Stimulated activated CD8-positive, alpha-beta memory T cell treated with anti-CD3 and anti-CD28 coated beads, Interleukin-7, amount 100 ng/mL, for 24 hours (primary cell): Measurements from ENCODE around the gene MATCAP1.

Experiments used
- DNase-seq: peaks from one replicate; pipeline ENCODE4 v3.0.0-alpha.2; 2020; ENCODE audit warnings: low read depth

The MATCAP1 gene

DNA sequence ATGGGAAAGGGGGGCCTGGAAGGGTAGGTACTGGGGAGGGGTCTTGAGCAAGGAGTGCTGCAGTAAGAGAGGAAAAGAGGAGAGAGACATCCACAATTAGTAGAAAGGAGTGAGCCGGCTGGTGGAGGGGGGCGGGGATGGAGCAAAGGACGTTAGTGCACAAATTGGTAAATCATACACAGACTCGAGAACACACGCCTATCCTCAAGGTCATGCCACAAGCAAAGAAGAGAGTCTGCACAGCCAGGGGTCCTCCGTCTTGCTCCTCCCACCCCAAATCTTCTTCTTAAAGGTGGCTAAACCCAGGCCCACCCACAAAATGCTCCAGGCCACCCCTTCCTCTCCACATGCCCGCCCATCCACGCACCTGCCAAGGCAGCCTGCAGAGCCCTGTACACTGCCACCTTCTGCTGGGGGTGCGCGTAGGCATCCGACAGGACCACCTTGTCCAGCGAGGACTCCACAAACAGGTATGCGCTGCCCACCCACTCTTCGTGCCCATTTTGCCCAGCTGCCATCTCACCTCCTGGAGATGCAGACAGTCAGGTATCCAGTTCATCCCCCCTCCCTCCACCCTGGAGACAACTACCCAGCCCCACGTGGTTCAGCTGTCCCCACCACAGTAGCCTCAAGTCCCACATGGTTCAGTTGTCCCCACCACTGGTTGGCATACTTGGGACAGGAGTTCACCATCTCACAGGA is 27.5 kb downstream of the MATCAP1 start:
- DNase-seq = no peak

DNA sequence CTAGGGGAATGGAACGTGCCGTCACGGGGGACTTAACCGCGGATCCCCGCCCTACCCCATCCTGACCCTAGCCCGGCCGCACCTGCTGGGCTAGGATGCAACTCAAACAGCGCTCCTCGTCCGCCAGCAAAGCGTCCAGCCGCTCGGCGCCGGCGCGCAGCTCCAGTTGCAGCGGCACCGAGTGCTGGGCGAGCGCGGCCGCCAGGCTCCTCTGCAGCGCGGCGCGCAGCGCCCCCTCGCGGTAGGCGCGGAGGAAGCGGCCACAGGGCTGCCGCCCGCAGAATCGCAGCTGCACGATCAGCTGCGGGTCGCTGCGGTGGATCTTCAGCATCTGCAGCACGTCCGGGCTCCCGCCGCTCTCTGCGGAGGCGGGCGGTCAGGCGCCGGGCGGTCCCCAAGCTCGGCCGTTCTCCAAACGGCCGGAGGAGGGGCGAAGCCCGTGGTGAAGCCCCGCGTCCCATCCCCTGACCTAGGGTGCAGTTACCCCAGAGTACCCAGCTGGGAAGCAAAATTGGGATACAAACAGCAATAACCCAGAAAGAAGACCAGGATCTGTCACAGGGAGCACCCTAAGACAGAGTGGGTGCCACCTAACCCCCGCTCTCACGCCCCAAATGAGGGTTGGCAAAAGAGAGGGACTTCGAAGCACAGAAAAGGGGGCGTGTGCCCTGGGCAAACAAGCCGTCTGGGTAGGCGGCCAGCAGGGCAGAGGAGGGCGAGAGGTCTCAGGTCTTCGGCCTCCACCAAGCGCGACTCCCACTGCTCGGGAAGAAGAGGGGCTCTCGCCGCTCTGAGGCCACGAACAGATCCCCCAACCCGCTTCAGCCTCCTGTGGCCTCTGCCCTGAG is 28.2 kb downstream of the MATCAP1 start:
- DNase-seq = peak; percentile 55

DNA sequence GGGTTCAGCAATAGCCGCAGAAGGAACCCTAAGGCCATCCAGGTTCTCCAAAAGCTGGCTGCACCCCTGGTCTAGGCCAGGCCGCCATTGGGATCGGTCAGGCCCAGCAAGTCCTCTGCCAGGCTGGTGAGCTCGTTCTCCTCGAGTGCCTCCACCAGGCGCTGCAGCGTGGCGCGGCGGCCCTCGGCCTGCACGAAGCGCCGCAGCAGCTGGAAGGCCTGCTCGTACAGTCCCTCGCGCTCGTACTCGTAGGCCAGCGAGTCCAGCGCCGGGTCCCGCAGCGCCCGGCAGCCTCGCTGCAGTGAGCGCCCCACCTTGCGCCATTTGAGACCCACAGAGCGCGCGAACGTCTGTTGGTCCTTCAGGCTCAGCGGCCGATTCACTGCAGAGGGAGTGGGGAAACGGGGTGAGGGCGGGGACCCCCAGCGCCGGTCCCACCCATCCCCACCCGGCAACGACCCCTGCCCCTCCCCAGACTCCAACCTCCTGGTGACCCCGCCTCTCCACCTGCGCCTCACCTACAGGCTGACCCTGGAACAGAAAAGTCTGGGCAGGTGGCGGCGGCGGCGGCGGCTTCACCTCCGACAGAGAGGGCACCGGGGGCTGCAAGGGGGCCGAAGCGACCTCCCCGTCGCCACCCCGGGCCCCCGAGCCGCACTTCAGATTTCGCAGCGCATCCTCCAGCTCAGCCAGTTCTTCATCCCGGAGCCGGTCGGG is 29.0 kb downstream of the MATCAP1 start:
- no peak for DNase-seq

DNA sequence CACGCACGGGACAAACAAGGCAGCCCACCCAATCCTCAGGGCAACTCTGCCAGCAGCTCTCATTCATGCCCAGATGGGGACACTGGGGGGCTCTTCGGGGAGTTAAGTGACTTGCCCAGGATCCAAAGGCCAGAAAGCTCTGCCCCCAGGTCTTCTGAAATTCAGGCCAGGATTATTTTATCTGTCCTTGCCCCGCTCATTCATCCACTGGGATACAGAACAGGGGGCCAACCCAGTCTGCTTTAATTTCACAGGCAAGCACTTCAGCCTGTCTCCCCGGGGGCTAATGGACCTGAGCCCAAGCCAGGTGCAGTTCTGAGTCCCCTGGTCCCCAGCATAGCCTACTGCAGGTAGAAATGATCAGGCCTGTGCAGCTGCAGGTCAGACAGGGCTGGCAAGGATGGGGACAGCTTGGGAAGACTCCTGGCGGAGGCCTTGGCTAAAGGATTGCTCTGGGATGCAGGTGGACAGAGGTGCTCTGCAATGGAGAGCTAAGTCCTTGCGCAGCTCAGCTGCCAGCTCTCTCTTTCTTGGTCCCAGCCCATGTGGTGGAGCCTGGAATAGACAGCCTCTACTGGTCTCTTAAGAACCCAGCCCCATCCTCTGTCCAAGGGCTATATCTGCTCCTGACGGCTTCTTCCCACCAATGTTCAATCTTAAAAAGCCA is 32.2 kb downstream of the MATCAP1 start:
- DNase-seq = no peak

DNA sequence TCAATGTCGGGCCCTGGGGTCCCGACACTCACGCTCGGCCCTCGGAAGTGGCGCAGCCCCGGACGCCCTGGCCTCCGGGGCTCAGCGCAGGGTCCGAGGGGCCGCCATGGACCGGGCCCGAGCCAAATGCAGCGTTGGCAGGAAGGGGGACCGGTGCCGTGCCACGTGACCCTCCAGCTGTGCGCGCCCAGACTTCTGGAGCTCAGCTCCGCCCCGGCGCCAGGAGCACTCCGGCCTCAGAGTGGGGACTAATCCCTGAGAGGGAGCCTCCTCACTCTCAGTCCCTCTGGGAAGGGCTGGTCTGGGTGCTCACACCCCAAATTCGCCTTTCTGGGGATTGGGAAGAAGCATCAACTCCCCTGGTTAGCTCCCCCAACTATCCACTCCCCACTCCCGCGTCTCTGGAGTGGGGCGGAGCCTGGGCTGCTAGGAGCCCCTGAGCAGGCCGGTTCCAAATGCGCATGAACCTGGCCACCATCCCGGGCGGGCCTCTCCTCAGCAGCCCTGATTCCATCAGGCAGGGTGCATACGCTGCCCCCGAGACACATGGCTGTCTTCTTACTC is 32.8 kb downstream of the MATCAP1 start, which contains the start of gene B3GNT9:
TSS of gene B3GNT9 (minus strand) at position 166 of the 564 bp plus-strand sequence. CDS start 513 bp downstream, outside the sequence.
- no peak for DNase-seq

DNA sequence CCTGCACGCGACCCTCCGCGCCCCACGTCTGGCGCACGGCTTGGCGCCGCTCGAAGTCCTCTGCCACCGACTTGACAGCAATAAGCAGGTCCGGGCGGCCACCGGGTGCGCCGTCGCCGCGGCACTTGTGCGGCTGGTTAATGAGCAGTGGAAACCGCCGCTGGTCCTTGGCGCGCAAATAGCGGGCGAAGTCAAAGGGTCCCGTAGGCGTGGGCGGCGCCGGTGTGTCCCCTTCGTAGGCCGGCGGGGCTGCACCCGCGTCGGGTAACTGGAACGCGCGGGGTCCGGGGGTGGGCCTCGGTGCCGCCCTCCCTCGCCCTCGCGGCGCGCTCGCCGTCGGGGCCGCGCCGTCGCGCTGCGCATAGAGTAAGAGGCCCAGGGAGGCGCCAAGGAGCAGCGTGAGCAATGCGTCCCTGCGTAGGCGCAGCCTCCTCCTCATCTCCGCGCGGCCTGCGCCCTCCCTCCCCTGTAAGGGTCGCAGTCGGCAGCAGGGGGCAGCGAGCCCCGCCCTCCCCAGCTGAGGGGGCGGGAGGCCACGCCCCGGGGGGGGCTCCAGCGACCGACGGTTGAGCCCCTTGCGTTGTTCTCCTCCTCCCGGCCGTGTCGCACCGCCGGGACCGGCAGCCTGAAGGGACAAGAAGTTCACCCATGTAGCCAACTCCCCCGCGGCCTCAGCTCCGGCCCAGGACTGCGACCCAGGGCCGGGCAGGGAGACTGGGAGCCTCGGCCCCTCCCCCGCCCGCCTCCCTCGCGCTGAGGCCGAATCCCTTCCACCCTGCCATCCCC is 33.5 kb downstream of the MATCAP1 start:
- no peak for DNase-seq

DNA sequence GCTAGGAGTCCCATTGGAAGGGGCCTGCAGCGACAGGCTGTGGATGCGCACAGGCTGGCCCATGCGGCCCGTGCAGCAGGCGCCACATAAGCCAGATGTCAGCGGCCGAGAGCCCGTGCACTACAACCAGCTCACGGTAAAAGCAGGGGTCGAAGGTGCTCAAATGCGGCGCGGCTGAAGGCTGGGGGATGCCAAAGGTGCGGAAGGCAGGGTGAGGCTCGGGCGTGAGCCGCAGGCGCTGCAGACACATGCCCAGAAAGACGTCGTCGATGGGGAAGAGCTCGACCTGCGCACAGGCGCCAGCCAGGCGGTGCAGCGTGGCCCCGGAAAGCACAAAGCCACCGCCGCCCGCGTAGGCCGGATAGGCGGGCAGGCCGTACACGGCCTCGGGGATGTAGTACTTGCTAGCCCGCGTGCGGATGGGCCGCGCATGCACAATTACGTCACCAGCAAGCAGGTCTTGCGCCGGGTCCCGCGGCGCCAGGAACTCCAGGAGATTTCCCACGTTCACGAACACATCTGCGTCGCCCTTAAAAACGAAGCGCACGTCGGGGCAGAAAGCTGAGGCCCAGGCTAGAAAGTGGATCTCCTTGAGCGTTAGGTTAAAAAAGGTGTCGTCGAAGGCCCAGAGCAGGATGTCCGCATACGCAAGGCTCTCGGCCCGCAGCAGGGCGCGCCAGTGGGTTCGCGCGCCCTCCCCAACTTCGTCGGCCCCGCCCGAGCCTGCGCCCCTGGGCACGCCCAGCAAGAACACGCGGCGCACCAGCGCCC is 34.3 kb downstream of the MATCAP1 start:
- no peak for DNase-seq

DNA sequence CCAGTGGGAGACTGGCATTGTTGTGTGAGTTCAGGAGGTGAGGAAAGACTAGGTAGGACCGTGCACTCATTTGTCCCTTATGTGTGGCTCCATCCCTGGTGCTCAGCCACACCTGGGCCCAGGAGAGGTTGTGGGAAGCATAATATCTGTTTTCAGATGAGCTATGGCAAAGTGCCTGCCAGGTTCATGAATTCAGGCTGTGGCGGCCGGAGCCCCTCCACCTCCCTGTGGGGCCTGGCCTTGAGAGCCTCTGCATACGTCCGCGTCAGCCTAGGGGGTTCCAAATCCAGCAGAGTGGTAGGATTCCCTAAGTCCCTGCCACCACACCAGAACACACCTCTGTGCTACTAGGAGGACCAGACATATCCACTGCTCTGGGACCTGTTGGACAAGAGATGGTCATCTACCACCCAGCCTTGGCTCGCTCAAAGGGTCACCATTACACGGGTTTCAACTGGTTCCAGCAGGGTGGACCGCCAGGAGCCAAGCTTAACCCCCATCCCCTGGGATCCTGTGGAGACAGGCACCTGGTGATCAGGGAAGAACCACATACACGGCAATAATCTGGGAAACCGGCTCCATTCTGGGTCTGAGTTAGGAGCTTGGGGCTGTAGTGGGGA is 35.0 kb downstream of the MATCAP1 start:
- DNase-seq = no peak

DNA sequence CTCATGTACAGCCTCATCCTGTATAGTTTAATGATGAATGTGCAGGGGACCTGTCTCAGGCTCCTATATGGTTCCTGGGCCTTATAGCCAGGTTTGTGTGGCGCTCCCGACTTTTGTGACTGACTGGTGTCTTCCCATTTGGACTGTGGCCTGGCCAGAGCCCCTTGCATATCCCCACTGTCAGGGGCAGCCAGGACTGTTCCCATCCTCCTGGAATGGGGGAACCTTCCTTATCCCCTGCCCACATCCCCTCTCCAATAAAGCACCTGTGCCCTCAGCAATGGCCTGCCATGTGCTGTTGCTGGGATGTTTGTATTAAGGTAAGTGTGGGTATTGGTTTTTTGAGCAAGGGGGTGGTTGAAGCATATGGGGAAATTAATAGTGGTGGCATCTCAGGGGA is 35.5 kb downstream of the MATCAP1 start:
- DNase-seq = no peak

DNA sequence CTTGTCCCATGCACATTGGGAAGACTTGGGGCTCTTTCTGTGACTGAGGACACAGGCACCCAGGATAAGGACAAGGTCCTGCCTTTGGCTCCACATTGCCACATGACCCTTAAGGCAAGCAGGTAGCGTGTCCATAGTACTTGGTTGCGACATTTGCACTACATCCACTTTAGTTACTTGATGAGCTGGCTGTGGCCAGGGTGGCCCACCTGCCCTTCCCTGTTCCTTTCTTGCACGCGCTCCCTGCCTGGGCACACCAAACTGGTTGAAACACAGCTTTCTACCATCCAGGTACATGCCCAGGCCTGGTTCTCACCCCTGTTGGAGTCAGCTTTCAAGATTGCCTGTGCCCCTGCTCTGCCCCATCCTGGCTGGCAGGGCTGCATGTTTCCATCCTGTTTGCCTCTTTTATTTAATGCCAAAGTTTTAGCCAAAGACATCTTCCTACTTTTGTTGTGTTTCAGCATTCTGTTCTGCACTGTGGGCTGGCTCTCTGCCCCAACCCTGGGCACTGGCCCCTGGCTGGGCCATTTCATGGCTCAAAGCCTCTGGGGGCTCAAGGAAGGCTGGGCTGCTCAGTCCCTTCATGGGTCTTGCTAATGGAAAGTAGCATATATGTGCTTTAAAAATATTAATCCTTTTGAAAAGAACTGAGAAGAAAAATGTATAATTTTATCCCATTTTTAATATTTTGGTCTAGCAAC is 36.2 kb downstream of the MATCAP1 start:
- DNase-seq = no peak

DNA sequence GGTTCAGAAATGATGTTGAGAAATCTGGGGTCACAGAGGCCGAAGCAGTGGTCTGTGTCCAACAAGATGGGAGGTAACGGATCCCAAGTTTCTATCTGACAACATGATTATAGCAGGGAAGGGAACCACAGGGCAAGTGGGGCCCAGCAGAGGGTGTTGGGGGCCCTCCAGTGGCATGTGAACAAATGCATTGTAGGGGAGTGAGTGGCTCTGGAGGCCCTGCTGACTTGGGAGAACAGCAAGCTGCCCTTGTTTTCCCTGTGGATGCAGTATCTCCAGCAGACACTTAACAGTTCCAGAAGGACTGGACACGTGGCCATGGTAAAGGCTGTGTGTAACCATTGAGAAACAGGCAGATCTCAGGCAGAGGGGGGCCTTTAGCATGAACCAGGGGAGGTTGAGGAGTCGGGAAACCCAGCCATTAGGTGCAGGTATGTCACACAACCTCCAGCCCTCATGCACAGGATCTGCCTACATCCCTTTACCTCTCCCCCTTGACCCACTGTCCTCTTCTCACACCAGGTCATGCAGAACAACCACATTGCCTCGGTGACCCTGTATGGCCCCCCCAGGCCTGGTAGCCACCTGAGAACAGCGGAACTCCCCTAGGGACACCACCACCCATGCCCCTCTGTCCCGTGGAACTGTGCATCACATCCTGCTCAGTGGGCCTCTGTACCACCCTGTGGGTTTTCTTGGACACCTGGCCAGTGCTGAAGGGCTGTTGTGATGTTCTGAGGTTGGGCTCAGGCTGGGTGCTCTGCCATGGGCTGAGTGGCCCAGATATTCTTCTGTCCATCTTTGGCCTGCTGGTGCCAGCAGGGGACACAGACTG is 37.0 kb downstream of the MATCAP1 start:
- no peak for DNase-seq

DNA sequence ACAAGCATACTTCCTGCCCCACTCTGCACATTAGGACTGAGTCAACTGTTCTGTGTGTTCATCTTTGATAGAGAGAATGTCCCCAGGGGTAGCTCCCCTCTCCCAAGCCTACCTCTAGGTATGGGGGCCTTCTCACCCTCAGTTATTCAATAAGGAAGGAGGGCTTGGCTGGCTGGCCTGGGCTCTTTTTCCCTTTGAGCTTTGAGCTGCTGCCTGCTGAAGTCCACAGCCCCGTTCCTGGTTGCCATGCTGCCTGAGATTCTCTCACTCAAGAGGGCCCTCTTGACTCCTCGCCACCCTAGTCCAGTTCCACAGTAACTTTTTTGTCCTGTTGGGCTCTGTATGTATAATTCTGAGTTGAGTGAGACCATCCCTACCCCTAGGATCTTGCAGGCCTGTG is 38.0 kb downstream of the MATCAP1 start:
- no peak for DNase-seq

DNA sequence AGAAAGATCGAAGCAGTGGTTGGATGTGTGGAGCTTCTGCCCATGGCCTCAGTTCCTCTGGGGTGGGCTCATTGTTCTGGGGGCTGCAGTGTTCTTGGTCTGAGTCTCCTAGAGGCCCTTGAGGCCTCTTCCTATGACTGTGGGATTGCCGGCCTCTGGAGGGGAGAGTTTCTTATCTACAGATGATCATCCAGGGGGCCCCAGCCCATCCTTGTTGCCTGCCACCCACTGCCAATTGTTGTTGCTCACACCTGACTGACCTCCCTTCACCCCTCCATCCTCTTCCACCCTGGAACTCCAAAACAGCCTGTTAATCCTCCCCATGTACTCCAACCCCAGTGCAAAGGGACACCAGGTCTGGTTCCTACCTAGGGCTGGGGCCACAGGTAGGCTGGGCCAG is 38.8 kb downstream of the MATCAP1 start:
- no peak for DNase-seq

DNA sequence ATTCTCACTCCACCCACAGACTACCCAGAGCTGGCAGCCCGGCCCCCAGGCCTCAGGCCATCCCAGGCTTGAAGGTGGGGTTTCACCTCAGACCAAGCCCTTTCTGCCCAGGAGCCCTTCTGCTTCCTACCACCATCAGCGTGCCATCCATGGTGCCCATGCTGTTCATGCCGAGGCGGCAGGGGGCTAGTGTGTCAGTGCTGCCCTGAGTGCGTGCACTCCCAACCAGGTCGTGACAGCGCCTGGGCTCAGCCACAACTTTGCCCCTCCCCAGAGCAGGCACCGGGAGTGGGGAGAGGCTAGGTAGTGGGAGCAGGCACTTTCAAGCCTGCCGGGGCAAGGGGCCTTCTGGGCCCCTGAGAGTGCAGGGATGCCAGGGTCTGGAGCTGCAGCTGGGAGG is 41.4 kb downstream of the MATCAP1 start:
- no peak for DNase-seq

DNA sequence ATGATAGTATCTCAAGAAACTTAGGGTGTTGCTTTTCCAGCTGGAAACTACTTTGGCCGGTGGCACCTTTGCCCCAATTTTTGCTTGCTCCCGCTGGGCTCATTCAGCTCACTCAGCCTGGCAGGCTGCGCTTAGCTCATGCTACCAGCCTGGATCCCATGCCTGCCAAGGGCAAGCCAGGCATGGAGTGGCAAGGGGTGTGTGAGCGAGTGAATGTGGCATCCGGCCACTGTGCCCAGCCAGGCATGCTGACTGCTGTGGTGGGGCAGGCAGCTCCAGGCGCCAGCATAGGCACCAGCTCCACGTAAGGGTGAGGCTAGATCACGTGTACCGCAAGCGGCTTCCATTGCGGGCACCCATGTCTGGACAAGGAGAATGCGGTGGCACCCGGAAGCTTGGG is 42.4 kb downstream of the MATCAP1 start:
- DNase-seq = no peak

DNA sequence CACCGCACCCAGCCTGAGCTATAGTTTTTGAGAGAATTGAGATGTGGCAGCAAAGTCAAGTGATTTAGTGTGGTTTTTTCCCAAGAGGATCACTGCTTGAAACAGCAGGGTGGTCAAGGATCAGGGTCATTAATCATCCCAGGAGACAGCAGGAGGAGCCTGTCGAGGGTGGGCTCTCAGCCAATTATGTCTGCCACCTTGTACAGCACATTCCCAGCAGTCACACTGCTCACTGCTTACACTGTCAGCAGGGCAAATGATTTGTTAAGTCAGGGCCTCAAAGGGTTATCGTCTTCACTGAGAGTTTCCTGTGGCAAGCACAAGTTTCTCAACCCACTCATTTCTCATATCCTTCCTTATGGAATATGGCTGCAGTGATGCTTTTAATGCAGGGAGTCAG is 46.2 kb downstream of the MATCAP1 start:
- DNase-seq = no peak

DNA sequence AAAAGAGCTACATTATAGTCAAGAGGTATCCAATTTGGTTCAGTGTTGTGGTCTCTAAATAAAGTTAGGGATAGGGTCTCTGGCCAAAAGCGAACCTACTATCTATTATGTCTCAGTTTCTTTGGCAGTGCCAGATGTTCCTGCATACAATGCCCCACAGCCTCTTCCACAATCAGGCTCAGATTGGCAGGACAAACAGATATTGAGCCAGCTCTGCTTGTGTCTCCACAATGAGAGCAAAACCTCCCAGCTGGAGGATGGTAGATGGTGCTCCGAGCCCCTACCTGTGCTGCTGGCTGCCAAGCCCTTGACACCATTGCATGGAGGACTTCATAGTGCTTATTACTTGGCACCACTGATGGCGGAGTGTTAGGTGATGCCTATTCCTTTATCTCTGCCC is 54.3 kb downstream of the MATCAP1 start:
- DNase-seq = no peak

DNA sequence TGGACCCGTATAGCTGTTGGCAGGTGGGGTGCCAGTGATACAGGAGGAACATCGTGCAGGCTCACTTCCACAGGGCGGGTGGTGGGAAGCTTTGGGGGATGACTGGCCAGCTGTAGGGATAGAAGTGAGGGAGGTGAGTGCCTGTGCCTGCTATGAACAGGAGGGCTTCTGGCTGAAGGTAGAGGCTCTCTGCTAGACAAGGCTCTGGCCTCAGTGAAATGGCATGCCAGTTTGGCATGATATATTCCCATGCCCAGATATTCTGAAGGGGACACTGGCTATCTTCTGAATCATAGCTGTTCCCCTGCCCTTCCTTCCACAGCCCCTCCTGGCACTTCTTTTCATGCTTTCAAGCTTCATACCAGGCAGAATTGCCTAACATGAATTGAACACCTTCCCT is 54.9 kb downstream of the MATCAP1 start:
- no peak for DNase-seq
